GM21825 (cell line): ENCODE data around the gene MPP2.

Experiments
- ATAC-seq: cut with Tn5 transposase; IDR thresholded peaks from one replicate; pipeline ENCODE4 v1.9.1; 2021; ENCODE audit warnings: mild to moderate bottlenecking, moderate library complexity; ENCODE audit not compliant: unreplicated experiment

MPP2 gene

DNA sequence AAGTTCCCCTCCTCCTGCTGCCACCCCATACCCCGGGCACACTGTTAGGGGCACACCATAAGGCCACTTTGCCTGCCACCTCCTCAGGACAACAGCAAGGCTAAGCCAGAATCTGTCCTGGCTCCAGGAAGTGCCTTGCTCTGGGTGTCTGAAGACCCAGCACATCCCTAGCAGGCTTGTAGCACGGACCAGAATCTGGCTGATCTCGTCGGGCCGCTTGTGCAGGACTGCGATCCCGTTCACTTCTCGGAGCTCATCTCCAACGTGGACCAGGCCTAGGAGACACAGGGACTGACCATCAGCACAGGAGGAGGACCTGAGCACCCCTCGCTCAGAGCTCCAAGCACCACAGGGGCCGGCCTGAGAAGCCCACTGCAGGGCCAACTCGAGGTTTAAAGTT, 81.8 kb downstream of the MPP2 start:
- ATAC-seq: no peak
